Measurements from ENCODE around the gene C19orf67. TPM values are rescaled to one million over a fixed set of nuclear protein-coding genes. Genes with fewer than 3 reads are reported as not detected.

Gene C19orf67
- total and polyA plus RNA-seq, 2 of the 13 experiments (the other 11 are each of a cell fraction or from before 2014, with no cell fraction given), result 0.11 to 0.32 TPM

- 0 out of 2 replicates have a peak, but pooled peaks have one; percentile 25 for TF ChIP-seq ZNF468 (CRISPR knock-in tag; IDR thresholded peaks at IDR 0.05)
- TF ChIP-seq RFX5 (IDR thresholded peaks at IDR 0.05; ENCODE audit: low read depth, low read length), result no peak
- no peak for TF ChIP-seq RELA (CRISPR knock-in tag; IDR thresholded peaks at IDR 0.05)
- TF ChIP-seq KDM1A (CRISPR knock-in tag; IDR thresholded peaks at IDR 0.05), result no peak
- no peak for TF ChIP-seq NFYB (CRISPR knock-in tag; IDR thresholded peaks at IDR 0.05)
- peak; percentile 38; the same call in 1 of the 2 replicates for TF ChIP-seq ZNF782 (CRISPR knock-in tag; IDR thresholded peaks at IDR 0.05; ENCODE audit: borderline replicate concordance)
- 0 out of 2 replicates have a peak, but pooled peaks have one; percentile 65 for TF ChIP-seq ZBTB39 (CRISPR knock-in tag; IDR thresholded peaks at IDR 0.05)
- no peak for TF ChIP-seq FOXP1 (IDR thresholded peaks at IDR 0.05)
- no peak for TF ChIP-seq FOXP1 (CRISPR knock-in tag; IDR thresholded peaks at IDR 0.05)
- no peak for TF ChIP-seq CERS6 (CRISPR knock-in tag; IDR thresholded peaks at IDR 0.05)
- no peak for TF ChIP-seq SP1 (IDR thresholded peaks at IDR 0.05)
- no peak for TF ChIP-seq SP1 (CRISPR knock-in tag; IDR thresholded peaks at IDR 0.05)
- TF ChIP-seq SP2 (CRISPR knock-in tag; IDR thresholded peaks at IDR 0.05), result 0 out of 2 replicates have a peak, but pooled peaks have one; percentile 31
- TF ChIP-seq ZNF567 (CRISPR knock-in tag; IDR thresholded peaks at IDR 0.05; ENCODE audit: borderline replicate concordance), result no peak
- no peak for TF ChIP-seq AHDC1 (CRISPR knock-in tag; IDR thresholded peaks at IDR 0.05; ENCODE audit: borderline replicate concordance)
- no peak for TF ChIP-seq PLSCR1 (CRISPR knock-in tag; IDR thresholded peaks at IDR 0.05; ENCODE audit: borderline replicate concordance)
- no peak for TF ChIP-seq ZNF33A (CRISPR knock-in tag; IDR thresholded peaks at IDR 0.05; ENCODE audit: borderline replicate concordance)
These were observed 53.7 kb downstream of the C19orf67 start, which contains the start of gene IL27RA (continued) for GRCh38 chr19:14031719-14032480.
